ENCODE measurements around the gene SEC23B.

SEC23B gene

GRCh38 chr20:18507218-18508191 is at the start of gene SEC23B:
TSS of gene SEC23B (plus strand) at chr20:18507940. CDS start at chr20:18510836, 2,896 bp downstream.
- H3K27ac ChIP-seq (ENCODE audit: low read depth, low read length, poor library complexity, severe bottlenecking) = peak within 1 kb of the TSS; percentile 91

GRCh38 chr20:18465536-18466200 is 42.1 kb upstream of the SEC23B start:
- Histone ChIP-seq H3K4me3 (ENCODE audit: low read depth, low read length, poor library complexity, severe bottlenecking) (no peak overlapping the region), H3K9me3 (ENCODE audit: low read length) (no peaks in the 10 kb centered on the region), H3K4me1 (ENCODE audit: insufficient read depth, low read length, severe bottlenecking) (peaks cover 19% of the 10 kb centered on the region), H3F3A (ENCODE audit: insufficient read depth, low read length) (no peaks in the 10 kb centered on the region), H3K27ac (ENCODE audit: low read depth, low read length, poor library complexity, severe bottlenecking) (no peak overlapping the region), H3K36me3 (ENCODE audit: insufficient read depth, low read length) (no peaks in the 10 kb centered on the region), H2AFZ (ENCODE audit: low read length) (no peak overlapping the region), H4K20me1 (ENCODE audit: insufficient read depth, low read length) (no peaks in the 10 kb centered on the region), H3K9ac (ENCODE audit: low read length) (no peak overlapping the region; the same call in 1 of the 2 replicates), H3K9me2 (ENCODE audit: low read depth, low read length) (no peaks in the 10 kb centered on the region), H3K79me2 (ENCODE audit: insufficient read depth, low read length) (peaks cover 13% of the 10 kb centered on the region), H3K27me3 (ENCODE audit: insufficient read depth, low read length) (no peaks in the 10 kb centered on the region), H3K4me2 (ENCODE audit: low read length) (peak overlapping the region; percentile 99; the same call in 1 of the 2 replicates)
- TF ChIP-seq, protein P1, sequence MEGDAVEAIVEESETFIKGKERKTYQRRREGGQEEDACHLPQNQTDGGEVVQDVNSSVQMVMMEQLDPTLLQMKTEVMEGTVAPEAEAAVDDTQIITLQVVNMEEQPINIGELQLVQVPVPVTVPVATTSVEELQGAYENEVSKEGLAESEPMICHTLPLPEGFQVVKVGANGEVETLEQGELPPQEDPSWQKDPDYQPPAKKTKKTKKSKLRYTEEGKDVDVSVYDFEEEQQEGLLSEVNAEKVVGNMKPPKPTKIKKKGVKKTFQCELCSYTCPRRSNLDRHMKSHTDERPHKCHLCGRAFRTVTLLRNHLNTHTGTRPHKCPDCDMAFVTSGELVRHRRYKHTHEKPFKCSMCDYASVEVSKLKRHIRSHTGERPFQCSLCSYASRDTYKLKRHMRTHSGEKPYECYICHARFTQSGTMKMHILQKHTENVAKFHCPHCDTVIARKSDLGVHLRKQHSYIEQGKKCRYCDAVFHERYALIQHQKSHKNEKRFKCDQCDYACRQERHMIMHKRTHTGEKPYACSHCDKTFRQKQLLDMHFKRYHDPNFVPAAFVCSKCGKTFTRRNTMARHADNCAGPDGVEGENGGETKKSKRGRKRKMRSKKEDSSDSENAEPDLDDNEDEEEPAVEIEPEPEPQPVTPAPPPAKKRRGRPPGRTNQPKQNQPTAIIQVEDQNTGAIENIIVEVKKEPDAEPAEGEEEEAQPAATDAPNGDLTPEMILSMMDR (IDR thresholded peaks at IDR 0.05; ENCODE audit: low read length) = no peak
- no peak for TF ChIP-seq EZH2 (IDR thresholded peaks at IDR 0.05; ENCODE audit: borderline replicate concordance, low read length)

More at GRCh38 chr20:18507218-18508191, at the start of gene SEC23B:
- no peaks in the 10 kb centered on the region for H4K20me1 ChIP-seq (ENCODE audit: insufficient read depth, low read length)
- peaks cover 6% of the 10 kb centered on the region; the same call in 1 of the 2 replicates for H3K79me2 ChIP-seq (ENCODE audit: insufficient read depth, low read length)
- no peaks in the 10 kb centered on the region for H3K9me3 ChIP-seq (ENCODE audit: low read length)
- H3K4me1 ChIP-seq (ENCODE audit: insufficient read depth, low read length, severe bottlenecking) = peaks cover 21% of the 10 kb centered on the region
- H3F3A ChIP-seq (ENCODE audit: insufficient read depth, low read length) = no peaks in the 10 kb centered on the region
- peak within 1 kb of the TSS; percentile 11; the same call in 1 of the 2 replicates for H2AFZ ChIP-seq (ENCODE audit: low read length)
- H3K4me2 ChIP-seq (ENCODE audit: low read length) = peak within 1 kb of the TSS; percentile 93
- H3K4me3 ChIP-seq (ENCODE audit: low read depth, low read length, poor library complexity, severe bottlenecking) = peak within 1 kb of the TSS; percentile 78
- H3K27me3 ChIP-seq (ENCODE audit: insufficient read depth, low read length) = no peaks in the 10 kb centered on the region
- TF ChIP-seq, protein P1 (IDR thresholded peaks at IDR 0.05; ENCODE audit: low read length) = no peak
- TF ChIP-seq EZH2 (IDR thresholded peaks at IDR 0.05; ENCODE audit: borderline replicate concordance, low read length) = no peak
- H3K9ac ChIP-seq (ENCODE audit: low read length) = peak within 1 kb of the TSS; percentile 65
- H3K9me2 ChIP-seq (ENCODE audit: low read depth, low read length) = no peaks in the 10 kb centered on the region
- H3K36me3 ChIP-seq (ENCODE audit: insufficient read depth, low read length) = peaks cover 25% of the 10 kb centered on the region; the same call in 1 of the 2 replicates

GRCh38 chr20:18466574-18466893 is 41.2 kb upstream of the SEC23B start:
- Histone ChIP-seq H4K20me1 (ENCODE audit: insufficient read depth, low read length) (no peaks in the 10 kb centered on the region), H3K27me3 (ENCODE audit: insufficient read depth, low read length) (no peaks in the 10 kb centered on the region), H3K4me3 (ENCODE audit: low read depth, low read length, poor library complexity, severe bottlenecking) (peak overlapping the region; percentile 90), H3F3A (ENCODE audit: insufficient read depth, low read length) (no peaks in the 10 kb centered on the region), H2AFZ (ENCODE audit: low read length) (peak overlapping the region; percentile 37; the same call in 1 of the 2 replicates), H3K79me2 (ENCODE audit: insufficient read depth, low read length) (peaks cover 13% of the 10 kb centered on the region), H3K4me1 (ENCODE audit: insufficient read depth, low read length, severe bottlenecking) (peaks cover 19% of the 10 kb centered on the region), H3K36me3 (ENCODE audit: insufficient read depth, low read length) (peaks cover 7% of the 10 kb centered on the region; the same call in 1 of the 2 replicates), H3K27ac (ENCODE audit: low read depth, low read length, poor library complexity, severe bottlenecking) (no peak overlapping the region), H3K4me2 (ENCODE audit: low read length) (peak overlapping the region; percentile 99), H3K9ac (ENCODE audit: low read length) (peak overlapping the region; percentile 86; the same call in 1 of the 2 replicates), H3K9me3 (ENCODE audit: low read length) (no peaks in the 10 kb centered on the region), H3K9me2 (ENCODE audit: low read depth, low read length) (no peaks in the 10 kb centered on the region)
- TF ChIP-seq, protein P1 (IDR thresholded peaks at IDR 0.05; ENCODE audit: low read length) = no peak
- TF ChIP-seq EZH2 (IDR thresholded peaks at IDR 0.05; ENCODE audit: borderline replicate concordance, low read length) = no peak
